ENCODE measurements around the gene COL19A1. TPM values are rescaled to one million over a fixed set of nuclear protein-coding genes. Genes with fewer than 3 reads are reported as not detected.
A peak's percentile ranks its signal among the peaks of the same experiment; 100 is the strongest.

COL19A1 gene
- total and polyA plus RNA-seq, 2 of the 13 experiments (the other 11 are each of a cell fraction or from before 2014, with no cell fraction given), result not detected

GRCh38 chr6:70221025-70221714 is 354.8 kb downstream of the COL19A1 start (continued):
- TF ChIP-seq PAXIP1 (CRISPR knock-in tag; conservative IDR thresholded peaks at IDR 0.05) (0 out of 2 replicates have a peak, but pooled peaks have one; percentile 37), ZSCAN9 (CRISPR knock-in tag; IDR thresholded peaks at IDR 0.05; ENCODE audit: borderline replicate concordance) (no peak), ZC3H13 (CRISPR knock-in tag; IDR thresholded peaks at IDR 0.05) (no peak), ZKSCAN8 (CRISPR knock-in tag; IDR thresholded peaks at IDR 0.05; ENCODE audit: borderline replicate concordance) (0 out of 2 replicates have a peak, but pooled peaks have one; percentile 9), YEATS4 (CRISPR knock-in tag; IDR thresholded peaks at IDR 0.05; ENCODE audit: borderline replicate concordance) (no peak), GFI1 (CRISPR knock-in tag; IDR thresholded peaks at IDR 0.05; ENCODE audit: borderline replicate concordance) (0 out of 2 replicates have a peak, but pooled peaks have one; percentile 23), SRSF9 (IDR thresholded peaks at IDR 0.05; ENCODE audit: borderline replicate concordance, insufficient read depth, low read depth, low read length, poor library complexity, severe bottlenecking) (no peak), NR0B2 (CRISPR knock-in tag; IDR thresholded peaks at IDR 0.05) (no peak), NFATC3 (CRISPR knock-in tag; IDR thresholded peaks at IDR 0.05) (no peak), ATF7-NPFF (CRISPR knock-in tag; IDR thresholded peaks at IDR 0.05; ENCODE audit: low read depth) (no peak), ZNF790 (CRISPR knock-in tag; IDR thresholded peaks at IDR 0.05; ENCODE audit: borderline replicate concordance) (no peak), HNF4A (CRISPR knock-in tag; IDR thresholded peaks at IDR 0.05) (peak; percentile 55; the same call in 1 of the 2 replicates), BRF2 (CRISPR knock-in tag; IDR thresholded peaks at IDR 0.05) (no peak), CTCF (CRISPR knock-in tag; IDR thresholded peaks at IDR 0.05) (peak; percentile 66), HNF4G (IDR thresholded peaks at IDR 0.05; ENCODE audit: borderline replicate concordance, low read depth, low read length) (peak; percentile 16; the same call in 1 of the 2 replicates), HNF4G (CRISPR knock-in tag; IDR thresholded peaks at IDR 0.05; ENCODE audit: borderline replicate concordance, low read depth) (no peak), GTF2F1 (IDR thresholded peaks at IDR 0.05; ENCODE audit: low read length) (no peak), SMC3 (IDR thresholded peaks at IDR 0.05; ENCODE audit: low read length) (peak; percentile 36; the same call in 1 of the 2 replicates), EEA1 (CRISPR knock-in tag; IDR thresholded peaks at IDR 0.05; ENCODE audit: borderline replicate concordance) (no peak)
